Measurements from ENCODE around the gene TINAGL1.

TINAGL1 gene

DNA sequence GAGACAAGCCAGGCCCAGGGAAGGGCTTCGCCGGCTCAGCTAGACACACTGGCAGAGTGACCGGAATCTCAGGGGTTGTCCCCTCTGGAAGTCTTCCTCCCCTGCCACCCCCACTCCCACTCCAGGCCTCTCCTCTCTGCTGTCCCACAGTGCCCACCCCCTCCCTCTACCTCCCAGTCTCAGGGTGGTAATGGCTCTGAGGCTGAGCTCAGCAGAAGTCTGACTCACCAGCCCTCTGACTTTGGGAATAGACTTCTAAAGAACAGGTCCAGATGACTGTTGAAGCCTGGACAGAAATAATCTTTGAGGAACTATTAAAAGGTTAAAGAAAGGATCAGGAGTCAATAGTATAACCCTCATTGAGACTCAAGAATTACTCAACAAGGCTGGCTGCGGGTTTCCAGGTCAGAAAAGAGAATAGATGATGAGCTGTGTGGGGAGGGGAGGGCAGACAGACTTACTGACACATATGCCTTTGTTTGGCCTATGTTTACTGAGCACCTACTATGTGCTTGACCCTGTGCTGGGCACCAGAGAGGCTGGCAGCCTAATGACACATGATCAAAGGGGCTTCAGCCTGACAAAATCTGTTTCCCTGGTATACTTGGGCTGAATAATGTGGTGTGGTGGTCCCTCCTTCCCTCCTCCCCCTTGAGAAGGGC is 49.4 kb downstream of the TINAGL1 start:
- H3K9me3 ChIP-seq (ENCODE audit: control insufficient read depth, insufficient read depth, low read length) = no peaks in the 10 kb centered on the region
- H3K4me3 ChIP-seq (ENCODE audit: low read depth, low read length) = no peak overlapping the region
- H3K27ac ChIP-seq (ENCODE audit: low read depth, low read length) = no peak overlapping the region
- H3K9ac ChIP-seq (ENCODE audit: low read depth, low read length) = no peak overlapping the region
- peaks cover 2% of the 10 kb centered on the region; the same call in 1 of the 2 replicates for H3K4me1 ChIP-seq (ENCODE audit: control insufficient read depth, insufficient read depth, low read length)
- H3K27me3 ChIP-seq (ENCODE audit: control insufficient read depth, insufficient read depth, low read length) = no peaks in the 10 kb centered on the region
- H3K36me3 ChIP-seq (ENCODE audit: control insufficient read depth, insufficient read depth, low read length) = peaks cover 26% of the 10 kb centered on the region

DNA sequence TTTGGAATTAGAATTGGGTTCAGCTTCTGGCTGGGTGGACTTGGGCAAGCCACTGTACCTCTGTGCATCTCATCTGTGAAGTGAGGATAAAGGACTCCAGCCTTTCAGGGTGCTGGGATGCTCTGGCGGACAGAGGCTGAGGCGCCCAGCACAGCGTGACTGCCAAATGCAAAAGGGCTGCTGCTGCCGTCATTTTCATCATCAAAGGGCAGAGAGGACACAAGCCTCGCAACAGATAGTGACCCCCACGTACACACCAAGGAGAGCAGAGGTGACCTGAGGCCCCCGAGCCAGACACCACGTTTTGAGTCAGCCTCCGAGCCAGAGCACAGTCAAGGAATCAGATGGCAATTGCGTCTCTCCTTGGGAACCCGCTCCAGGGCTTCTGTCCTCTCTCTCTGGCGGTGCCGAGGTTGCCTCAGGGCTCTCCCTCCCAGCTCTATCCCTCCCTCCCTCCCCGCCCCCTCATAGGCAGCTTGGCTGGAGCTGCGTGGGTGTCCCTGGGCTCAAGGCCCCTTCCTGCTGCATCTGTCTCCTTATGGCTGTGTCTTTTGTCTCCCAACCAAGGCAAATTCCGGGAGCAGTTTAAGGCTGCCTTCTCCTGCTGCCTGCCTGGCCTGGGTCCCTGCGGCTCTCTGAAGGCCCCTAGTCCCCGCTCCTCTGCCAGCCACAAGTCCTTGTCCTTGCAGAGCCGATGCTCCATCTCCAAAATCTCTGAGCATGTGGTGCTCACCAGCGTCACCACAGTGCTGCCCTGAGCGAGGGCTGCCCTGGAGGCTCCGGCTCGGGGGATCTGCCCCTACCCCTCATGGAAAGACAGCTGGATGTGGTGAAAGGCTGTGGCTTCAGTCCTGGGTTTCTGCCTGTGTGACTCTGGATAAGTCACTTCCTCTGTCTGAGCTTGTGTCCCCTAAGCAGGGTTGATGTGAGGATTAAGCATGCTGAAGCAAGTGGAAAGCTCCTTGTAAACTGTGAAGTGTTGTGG is 50.2 kb downstream of the TINAGL1 start:
- Histone ChIP-seq H3K27me3 (ENCODE audit: control insufficient read depth, insufficient read depth, low read length) (no peaks in the 10 kb centered on the region), H3K27ac (ENCODE audit: low read depth, low read length) (peak overlapping the region; percentile 33), H3K4me1 (ENCODE audit: control insufficient read depth, insufficient read depth, low read length) (peaks cover 2% of the 10 kb centered on the region; the same call in 1 of the 2 replicates), H3K9ac (ENCODE audit: low read depth, low read length) (no peak overlapping the region), H3K9me3 (ENCODE audit: control insufficient read depth, insufficient read depth, low read length) (no peaks in the 10 kb centered on the region), H3K36me3 (ENCODE audit: control insufficient read depth, insufficient read depth, low read length) (peaks cover 35% of the 10 kb centered on the region), H3K4me3 (ENCODE audit: low read depth, low read length) (no peak overlapping the region)

DNA sequence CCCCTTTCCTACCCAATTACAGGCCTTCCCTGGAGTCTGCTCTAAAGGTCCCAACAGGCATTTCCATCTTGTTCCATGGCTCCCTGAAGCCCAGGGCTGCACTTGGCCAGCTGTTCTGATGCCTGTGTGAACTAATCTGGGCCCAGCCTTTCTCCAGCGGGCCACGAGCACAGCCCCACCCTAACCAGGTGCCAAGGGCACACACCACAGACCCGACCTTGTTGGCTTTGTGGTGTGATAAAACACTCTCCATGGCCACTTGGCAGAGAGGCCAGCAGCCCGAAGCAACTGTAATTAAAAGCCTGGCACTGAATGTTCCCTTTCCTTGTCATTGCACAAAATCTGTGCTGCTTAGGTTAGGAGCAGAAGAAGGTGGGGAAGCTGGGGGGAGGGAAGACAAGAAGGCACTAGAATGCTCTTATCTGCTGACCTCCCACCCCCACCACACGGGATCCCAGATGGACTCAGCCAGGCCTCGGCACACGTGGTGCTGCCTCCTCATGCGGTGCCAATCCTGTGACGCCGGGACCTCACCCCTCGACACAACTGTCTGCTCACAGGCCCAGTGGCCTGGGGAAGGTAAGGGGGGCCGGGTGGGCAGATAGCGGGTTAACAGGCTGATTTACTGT is 51.1 kb downstream of the TINAGL1 start:
- Histone ChIP-seq H3K27me3 (ENCODE audit: control insufficient read depth, insufficient read depth, low read length) (no peaks in the 10 kb centered on the region), H3K4me3 (ENCODE audit: low read depth, low read length) (no peak overlapping the region), H3K27ac (ENCODE audit: low read depth, low read length) (no peak overlapping the region), H3K4me1 (ENCODE audit: control insufficient read depth, insufficient read depth, low read length) (peaks cover 2% of the 10 kb centered on the region; the same call in 1 of the 2 replicates), H3K36me3 (ENCODE audit: control insufficient read depth, insufficient read depth, low read length) (peaks cover 43% of the 10 kb centered on the region), H3K9ac (ENCODE audit: low read depth, low read length) (no peak overlapping the region), H3K9me3 (ENCODE audit: control insufficient read depth, insufficient read depth, low read length) (no peaks in the 10 kb centered on the region)

DNA sequence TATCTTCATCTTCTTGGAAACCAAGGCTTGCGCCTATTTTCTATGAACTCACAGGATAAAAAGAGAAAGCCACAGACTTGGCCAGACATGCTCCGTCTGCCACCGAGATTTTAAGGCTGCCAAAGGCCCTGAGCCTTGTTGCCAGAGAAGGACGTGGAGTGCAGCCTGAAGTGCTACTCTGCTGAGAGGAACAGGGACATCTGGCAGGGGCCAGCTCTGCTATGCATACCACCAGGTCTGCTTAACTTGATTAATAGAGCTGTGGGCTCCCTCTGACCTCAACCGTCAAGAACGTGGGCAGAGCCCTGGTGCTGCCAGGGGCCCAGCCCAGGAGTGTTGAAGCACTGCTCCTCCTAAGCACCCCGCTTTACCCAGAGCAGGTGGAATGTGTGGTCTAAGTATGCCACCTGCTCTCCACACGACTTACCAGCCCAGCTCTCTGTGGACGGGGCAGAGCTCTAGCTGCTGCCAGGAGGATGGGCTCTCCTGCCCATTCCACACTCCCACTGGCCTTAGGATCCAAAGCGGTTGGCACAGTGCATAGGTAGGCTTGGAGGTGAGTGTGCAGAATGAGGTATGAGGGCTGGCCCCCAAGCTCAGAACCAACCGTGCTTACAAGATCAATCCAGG is 51.7 kb downstream of the TINAGL1 start:
- no peak overlapping the region for H3K27ac ChIP-seq (ENCODE audit: low read depth, low read length)
- H3K27me3 ChIP-seq (ENCODE audit: control insufficient read depth, insufficient read depth, low read length) = no peaks in the 10 kb centered on the region
- H3K4me3 ChIP-seq (ENCODE audit: low read depth, low read length) = no peak overlapping the region
- H3K36me3 ChIP-seq (ENCODE audit: control insufficient read depth, insufficient read depth, low read length) = peaks cover 49% of the 10 kb centered on the region
- no peaks in the 10 kb centered on the region for H3K9me3 ChIP-seq (ENCODE audit: control insufficient read depth, insufficient read depth, low read length)
- no peak overlapping the region for H3K9ac ChIP-seq (ENCODE audit: low read depth, low read length)
- peaks cover 2% of the 10 kb centered on the region; the same call in 1 of the 2 replicates for H3K4me1 ChIP-seq (ENCODE audit: control insufficient read depth, insufficient read depth, low read length)

DNA sequence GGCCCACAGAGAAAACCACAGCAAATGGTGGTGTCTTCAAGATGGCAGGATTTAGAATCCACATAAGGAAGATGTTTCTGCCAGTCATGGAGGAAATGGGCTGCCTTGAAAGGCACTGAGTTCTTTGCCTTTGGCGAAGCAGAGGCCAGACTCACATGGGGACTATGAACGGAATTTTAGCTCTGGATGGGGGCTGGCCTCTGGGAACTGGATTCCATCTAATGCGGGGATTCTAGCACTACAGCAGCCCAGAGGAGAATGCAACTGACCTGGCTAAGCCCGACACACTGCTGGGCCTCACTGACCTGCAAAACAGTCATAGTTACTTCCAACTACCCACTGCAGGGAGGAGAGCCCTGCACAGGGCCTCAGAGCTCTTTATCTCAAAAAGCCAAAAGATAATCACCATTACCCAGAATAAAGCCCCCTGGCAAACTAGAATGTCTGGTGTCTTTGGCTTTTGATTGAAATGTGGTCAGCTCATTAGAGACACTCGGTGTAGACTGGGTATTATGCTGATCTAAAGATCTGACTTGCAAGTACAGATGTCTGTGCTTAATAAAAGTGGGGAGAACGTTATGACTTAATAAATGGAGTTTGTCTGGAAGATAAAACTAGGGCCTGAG is 52.7 kb downstream of the TINAGL1 start:
- H3K36me3 ChIP-seq (ENCODE audit: control insufficient read depth, insufficient read depth, low read length) = peaks cover 49% of the 10 kb centered on the region

DNA sequence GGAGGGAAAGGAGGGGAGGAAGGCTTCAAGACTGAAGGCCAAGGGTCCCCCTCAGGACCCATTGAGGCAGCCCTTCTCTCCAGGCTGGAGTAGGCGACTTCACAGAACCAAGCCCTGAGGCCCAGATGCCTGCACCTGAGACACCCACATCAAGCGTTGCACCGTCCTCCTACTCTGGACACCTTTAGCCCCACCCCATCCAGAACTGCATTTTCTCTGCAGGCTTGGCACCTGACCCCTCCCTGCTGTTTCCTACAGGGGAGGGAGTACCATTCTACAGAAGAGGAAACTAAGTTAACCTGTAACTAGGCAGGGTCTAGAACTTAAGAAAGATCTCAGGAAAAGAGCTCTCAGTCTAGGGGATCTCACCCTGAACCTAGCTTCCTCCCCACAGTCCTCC is 56.3 kb downstream of the TINAGL1 start:
- no peak overlapping the region for H3K27ac ChIP-seq (ENCODE audit: low read depth, low read length)

More for the DNA sequence above, 52.7 kb downstream of the TINAGL1 start:
- H3K4me3 ChIP-seq (ENCODE audit: low read depth, low read length) = no peak overlapping the region
- H3K27ac ChIP-seq (ENCODE audit: low read depth, low read length) = no peak overlapping the region
- no peaks in the 10 kb centered on the region for H3K27me3 ChIP-seq (ENCODE audit: control insufficient read depth, insufficient read depth, low read length)
- H3K9me3 ChIP-seq (ENCODE audit: control insufficient read depth, insufficient read depth, low read length) = no peaks in the 10 kb centered on the region
- H3K4me1 ChIP-seq (ENCODE audit: control insufficient read depth, insufficient read depth, low read length) = peaks cover 2% of the 10 kb centered on the region; the same call in 1 of the 2 replicates
- no peak overlapping the region for H3K9ac ChIP-seq (ENCODE audit: low read depth, low read length)

DNA sequence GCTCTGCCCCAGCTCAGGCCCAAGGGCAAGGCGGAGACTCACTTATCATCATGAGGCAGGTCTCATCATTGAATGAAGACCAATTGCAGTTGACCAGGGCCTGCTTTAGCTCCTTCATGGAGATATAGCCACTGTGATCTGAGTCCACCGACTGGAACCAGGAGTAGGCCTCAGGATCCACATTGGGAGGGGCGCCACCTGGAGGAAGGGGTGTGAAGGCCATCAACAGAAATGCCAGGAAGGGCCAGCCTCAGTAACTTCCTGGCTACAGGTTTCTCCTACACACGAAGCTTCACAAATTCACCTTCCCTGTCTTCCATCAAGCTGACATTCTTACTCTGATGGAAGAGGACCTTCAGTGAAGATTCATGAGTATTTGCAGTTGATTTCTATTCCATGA is 56.8 kb downstream of the TINAGL1 start:
- no peaks in the 10 kb centered on the region for H3K4me1 ChIP-seq (ENCODE audit: control insufficient read depth, insufficient read depth, low read length)
- no peaks in the 10 kb centered on the region for H3K27me3 ChIP-seq (ENCODE audit: control insufficient read depth, insufficient read depth, low read length)
- H3K36me3 ChIP-seq (ENCODE audit: control insufficient read depth, insufficient read depth, low read length) = peaks cover 57% of the 10 kb centered on the region
- no peaks in the 10 kb centered on the region for H3K9me3 ChIP-seq (ENCODE audit: control insufficient read depth, insufficient read depth, low read length)
- H3K4me3 ChIP-seq (ENCODE audit: low read depth, low read length) = no peak overlapping the region
- no peak overlapping the region for H3K9ac ChIP-seq (ENCODE audit: low read depth, low read length)
- no peak overlapping the region for H3K27ac ChIP-seq (ENCODE audit: low read depth, low read length)

More for the DNA sequence above, 56.3 kb downstream of the TINAGL1 start:
- peaks cover 59% of the 10 kb centered on the region for H3K36me3 ChIP-seq (ENCODE audit: control insufficient read depth, insufficient read depth, low read length)
- H3K4me3 ChIP-seq (ENCODE audit: low read depth, low read length) = no peak overlapping the region
- no peaks in the 10 kb centered on the region for H3K9me3 ChIP-seq (ENCODE audit: control insufficient read depth, insufficient read depth, low read length)
- H3K4me1 ChIP-seq (ENCODE audit: control insufficient read depth, insufficient read depth, low read length) = no peaks in the 10 kb centered on the region
- no peak overlapping the region for H3K9ac ChIP-seq (ENCODE audit: low read depth, low read length)
- H3K27me3 ChIP-seq (ENCODE audit: control insufficient read depth, insufficient read depth, low read length) = no peaks in the 10 kb centered on the region

Data from HUES48 (cell line).